NCI-H128 (cell line): Measurements from ENCODE around the gene RBM38.

ENCODE experiments used
- DNase-seq: peaks from one replicate; lab custom pipeline; 2025; ENCODE audit not compliant: unreplicated experiment; lab: John Stamatoyannopoulos, UW

RBM38 gene

DNA sequence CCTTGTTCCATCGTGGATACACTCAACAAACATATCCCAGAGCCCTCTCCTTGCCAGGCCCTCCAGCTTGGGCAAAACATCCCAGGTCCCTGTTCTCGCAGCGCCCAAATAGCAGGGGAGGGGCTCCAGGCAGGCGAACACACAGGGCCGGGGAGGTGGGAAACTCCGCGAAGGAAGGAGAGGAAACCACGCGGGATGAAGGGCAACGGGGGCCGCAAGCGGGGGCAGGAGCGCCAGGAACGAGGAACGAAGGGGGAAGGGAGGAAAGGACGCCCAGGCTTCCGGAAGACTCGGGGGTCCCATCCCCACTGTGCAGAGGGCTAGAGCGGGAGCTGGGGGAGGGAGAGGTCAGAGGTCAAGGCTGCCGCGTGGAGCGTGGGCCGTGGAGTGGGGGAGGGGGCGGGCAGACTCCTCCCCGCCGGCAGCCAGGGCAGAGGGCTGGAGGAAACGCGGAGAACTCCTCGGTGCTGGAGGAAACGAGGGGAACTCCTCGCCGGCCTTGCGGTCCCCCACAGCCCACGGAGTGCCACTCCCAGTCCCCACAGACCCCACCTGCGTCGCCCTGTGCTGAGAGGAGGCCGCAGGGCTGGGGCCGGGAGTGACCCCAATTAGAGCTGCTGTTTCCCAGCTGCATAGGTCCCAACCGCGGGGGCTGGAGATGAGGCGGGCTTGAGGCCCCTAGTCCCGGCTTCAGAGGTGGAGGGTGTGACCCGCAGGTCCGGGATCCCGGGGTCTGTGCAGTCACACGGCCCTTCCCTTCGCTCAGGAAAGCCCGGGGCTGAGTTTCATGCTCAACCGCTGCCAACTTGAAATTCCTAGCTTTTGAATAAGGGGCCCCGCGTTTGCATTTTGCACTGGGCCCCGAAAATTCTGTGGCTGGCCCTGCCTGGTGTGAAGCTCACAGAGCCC lies 1.2 kb upstream of the RBM38 start:
- DNase-seq: no peak

GRCh38 chr20:57391439-57392301 lies 474 bp downstream of the RBM38 start:
- no peak for DNase-seq

GRCh38 chr20:57392512-57393271 lies 1.5 kb downstream of the RBM38 start:
- no peak for DNase-seq

DNA sequence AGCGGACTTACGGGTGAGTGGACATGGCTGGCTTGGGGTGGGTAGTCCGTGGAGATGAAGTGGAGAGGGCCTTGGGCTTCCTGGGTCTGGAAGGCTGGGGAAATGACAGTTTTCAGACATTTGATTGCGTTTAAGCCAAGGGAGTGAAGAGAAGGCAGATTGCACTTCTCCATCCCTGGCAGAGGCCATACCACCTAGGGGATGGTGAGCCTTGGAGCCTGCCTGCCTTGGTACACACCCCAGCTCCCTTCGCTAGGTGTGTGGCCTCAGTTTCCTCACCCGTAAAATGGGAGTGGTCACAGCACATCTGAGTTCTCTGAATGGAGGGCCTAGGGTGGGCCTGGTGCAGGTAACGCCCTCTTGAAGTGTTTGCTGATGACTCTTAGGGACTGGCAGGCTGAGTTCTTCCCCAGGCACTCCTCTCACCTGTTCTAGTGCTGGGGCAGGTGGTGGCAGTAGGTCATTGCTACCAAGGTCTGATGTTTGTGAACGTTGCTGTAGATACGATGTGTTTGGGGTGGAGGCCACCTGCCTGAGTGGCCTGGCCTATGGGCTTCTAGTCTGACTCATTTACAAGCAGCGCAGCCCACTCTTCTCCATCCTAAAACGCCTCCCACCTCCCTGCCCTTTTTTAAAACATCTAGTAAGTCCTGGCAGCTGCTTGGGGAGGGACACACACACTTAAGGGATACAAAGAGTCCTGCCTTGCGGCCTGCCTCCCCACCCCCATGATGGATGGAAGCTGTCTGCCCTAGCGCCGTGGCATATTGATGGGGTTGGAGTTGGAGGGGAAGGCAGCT lies 2.3 kb downstream of the RBM38 start:
- no peak for DNase-seq

GRCh38 chr20:57394121-57395082 lies 3.2 kb downstream of the RBM38 start:
- DNase-seq: no peak

- DNase-seq: no peak
These were observed 4.1 kb downstream of the RBM38 start for GRCh38 chr20:57395111-57395966.

DNA sequence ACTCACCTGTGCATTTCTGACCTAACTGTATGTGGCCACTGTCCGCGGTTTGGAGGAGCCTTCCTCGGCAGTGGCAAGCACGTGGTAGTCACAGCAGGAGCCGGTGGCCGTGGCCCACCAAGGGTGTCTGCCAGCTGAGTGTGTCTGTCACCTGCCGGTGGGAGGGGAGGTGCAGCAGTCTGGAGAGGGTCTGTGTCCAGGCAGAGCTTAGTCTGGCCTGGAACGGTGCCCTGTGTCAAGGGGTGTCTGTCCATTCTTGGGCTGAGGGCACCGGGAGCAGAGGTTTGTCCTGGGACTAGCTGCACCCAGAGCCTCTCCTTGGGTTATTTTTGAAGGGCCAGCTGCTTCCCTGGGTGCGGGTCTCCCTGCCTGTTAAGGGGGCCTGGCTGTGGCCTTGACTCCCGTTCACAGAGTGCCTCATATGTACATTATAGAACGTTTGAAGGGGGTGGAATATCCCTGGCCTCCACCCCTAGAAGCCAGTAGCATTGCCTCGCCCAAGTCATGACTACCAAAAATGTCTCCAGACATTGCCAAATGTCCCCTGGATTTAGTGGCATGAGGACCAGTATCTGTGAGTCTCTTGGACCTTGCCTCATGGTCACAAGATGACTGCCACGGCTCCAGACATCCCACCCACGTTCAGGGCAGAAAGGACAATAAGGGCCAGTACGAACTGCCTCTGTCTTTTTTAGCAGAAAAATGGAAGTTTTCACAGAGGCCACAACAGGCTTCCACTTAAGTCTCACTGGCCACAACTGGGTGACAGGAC lies 5.2 kb downstream of the RBM38 start:
- DNase-seq: no peak

DNA sequence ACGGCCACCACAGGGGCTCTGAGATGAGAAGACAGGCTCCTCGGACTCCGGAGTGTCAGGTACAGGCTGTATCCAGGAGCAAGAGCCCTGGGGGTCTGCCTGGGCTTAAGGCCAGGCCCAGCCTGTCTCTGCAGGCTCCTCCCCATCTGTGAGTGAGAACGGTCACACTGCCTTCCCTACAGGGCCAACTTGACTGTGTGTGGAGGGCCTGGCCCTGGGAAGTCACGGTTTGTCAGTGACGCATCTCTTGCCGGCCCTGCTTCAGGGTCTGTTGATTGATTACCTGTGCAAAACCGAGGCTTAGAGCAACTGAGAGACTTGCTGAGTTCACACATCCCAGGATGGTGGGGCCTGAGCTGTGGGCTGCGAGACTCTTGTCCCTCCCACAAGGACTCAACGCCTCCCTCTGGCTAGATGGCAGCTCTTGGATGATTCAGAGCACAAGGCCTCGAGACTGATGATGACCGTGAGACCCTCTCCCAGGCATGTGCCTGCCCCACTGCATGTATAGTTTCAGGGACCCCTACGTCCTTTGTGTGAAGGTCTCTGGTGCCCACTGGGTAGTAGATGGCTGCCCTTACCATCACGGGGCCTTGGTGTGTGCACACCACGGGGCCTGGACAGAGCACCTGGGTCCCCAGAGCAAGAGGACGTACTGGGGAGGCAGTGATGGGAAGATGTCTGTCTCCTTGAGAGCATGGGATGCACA lies 5.9 kb downstream of the RBM38 start:
- no peak for DNase-seq

DNA sequence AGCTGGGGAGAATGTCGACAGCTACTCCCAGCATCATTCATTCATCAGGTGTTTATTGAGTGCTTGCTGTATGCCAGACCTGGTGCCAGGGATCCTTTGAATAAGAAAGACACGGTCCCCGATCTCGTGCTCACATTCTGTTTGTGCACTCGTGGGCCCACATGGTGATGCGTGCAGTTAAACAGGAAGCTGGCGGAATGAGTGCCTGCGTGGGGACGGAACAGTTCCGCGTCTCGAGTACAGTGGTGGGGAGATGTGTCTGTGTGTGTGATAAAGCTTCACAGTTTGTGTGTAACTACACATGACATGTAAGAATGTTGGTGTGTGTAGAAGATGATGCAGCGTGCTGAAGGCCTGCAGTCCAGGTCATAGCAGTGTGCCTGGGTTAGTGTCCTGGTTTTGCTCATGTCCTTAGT lies 6.5 kb downstream of the RBM38 start:
- no peak for DNase-seq

- no peak for DNase-seq
These were observed 7.1 kb downstream of the RBM38 start for GRCh38 chr20:57398231-57398821.

DNA sequence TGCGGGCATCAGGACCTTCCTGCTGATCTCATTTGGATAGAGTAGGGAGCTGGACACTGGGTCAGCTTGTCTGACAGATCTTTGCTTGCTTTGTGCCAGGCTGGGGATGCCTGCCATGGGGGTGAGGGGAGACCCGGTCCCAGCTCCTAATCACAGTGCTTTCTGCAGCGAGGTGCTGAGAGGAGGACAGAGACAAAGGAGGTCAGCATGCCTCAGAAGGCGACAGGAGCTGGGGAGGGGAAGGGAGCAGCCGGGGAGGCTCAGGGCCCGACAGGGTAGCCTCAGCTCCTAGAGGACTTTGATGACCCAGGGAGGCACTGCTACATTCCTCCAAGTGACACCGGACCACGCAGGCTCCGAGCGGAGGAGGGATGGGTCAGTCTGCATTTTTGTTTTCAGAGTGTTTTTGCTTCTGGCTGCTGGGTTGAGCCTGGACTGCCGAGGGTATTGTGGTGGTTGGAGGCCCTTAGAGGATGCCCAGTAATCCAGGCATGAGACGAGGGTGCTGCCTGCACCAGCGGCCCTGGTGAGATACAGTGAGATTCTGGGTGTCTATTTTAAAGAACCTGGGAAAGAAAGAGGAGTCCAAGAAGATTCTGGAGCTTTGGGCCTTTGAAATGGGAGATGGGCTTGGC lies 7.8 kb downstream of the RBM38 start:
- DNase-seq: no peak

DNA sequence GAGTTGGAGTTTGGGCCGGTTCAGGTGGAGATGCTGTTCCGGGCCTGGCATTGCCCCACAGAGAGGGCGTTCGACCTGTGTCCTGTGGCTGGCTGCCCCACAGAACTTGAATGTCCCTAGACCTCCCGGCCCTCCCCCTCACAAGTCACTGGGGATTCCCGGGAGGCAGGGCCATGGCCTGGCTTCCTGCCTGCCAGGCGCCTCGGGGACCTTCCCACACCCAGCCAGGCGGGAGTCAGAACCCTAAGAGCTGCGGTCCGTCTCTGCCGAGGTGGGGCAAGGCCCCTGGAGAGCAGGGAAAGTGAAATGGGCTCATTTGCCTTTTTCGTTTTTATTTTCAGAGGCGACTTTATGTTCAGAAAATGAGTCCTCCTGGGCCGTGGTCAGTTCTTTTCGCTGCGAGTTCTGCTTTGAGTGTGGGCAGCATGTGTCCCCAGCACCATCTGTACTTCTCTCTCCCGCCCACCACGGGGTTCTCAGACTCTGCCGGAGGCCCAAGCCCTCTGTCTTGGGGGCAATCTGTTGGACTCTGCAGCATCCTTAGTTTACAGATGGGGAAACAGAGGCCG lies 8.5 kb downstream of the RBM38 start:
- no peak for DNase-seq

DNA sequence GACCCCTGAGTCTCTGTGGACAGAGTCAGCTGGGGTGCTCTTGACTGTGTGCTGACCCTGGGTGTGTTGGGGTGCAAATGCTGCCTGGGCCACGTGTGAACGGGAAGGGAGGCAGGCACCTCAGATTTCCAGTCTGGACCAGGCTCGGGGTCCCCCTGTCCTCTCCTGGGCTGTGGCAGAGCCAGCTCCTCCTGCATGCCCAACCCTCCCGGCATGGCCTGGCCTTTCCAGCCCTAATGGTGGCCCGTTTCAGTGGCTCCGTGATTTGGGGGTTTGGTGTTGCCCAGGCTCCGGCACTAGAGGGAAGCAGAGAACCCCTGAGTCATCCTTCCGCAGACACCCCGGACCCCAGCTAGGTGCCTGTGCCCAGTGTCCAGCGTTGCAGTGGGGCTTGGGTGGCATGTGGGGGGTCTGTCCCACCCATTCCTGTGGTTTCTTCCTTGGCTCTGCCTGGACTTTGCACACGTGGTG lies 9.1 kb downstream of the RBM38 start:
- no peak for DNase-seq

GRCh38 chr20:57400821-57401564 lies 9.8 kb downstream of the RBM38 start:
- DNase-seq: no peak

GRCh38 chr20:57401565-57401918 lies 10.3 kb downstream of the RBM38 start:
- DNase-seq: no peak
